Measurements from ENCODE around the gene KRI1.
"Not testable (repeated sequence)": the region's sequence is repeated elsewhere in the genome, so short reads cannot be mapped to it uniquely, and the experiment has no call there.

KRI1 gene

GRCh38 chr19:10535613-10536012 is 30.2 kb downstream of the KRI1 start:
- no peak overlapping the region for H3K4me3 ChIP-seq (ENCODE audit: low read depth, low read length)
- no peak for TF ChIP-seq CTCF (IDR thresholded peaks at IDR 0.05; ENCODE audit: low read depth, low read length, missing control alignments)
- in situ Hi-C loops (cut with HindIII; ENCODE audit: low sequenced_read_pairs) = no loop called here
- DNase-seq (ENCODE audit: low read depth) = no peak

GRCh38 chr19:10533646-10534386 is 32.0 kb downstream of the KRI1 start:
- in situ Hi-C loops (cut with HindIII; ENCODE audit: low sequenced_read_pairs) = no loop called here
- no peak for DNase-seq (ENCODE audit: low read depth)
- no peak for TF ChIP-seq CTCF (IDR thresholded peaks at IDR 0.05; ENCODE audit: low read depth, low read length, missing control alignments)
- no peak overlapping the region for H3K4me3 ChIP-seq (ENCODE audit: low read depth, low read length)

GRCh38 chr19:10532457-10532856 is 33.4 kb downstream of the KRI1 start:
- in situ Hi-C loops (cut with HindIII; ENCODE audit: low sequenced_read_pairs) = no loop called here
- no peak overlapping the region for H3K4me3 ChIP-seq (ENCODE audit: low read depth, low read length)
- no peak for TF ChIP-seq CTCF (IDR thresholded peaks at IDR 0.05; ENCODE audit: low read depth, low read length, missing control alignments)
- DNase-seq (ENCODE audit: low read depth) = no peak

GRCh38 chr19:10526887-10527286 is 38.9 kb downstream of the KRI1 start:
- DNase-seq (ENCODE audit: low read depth); in situ Hi-C loops (cut with HindIII; ENCODE audit: low sequenced_read_pairs); H3K4me3 ChIP-seq (ENCODE audit: low read depth, low read length): not testable (repeated sequence)

- in situ Hi-C loops (cut with HindIII; ENCODE audit: low sequenced_read_pairs) = no loop called here
- no peak for TF ChIP-seq CTCF (IDR thresholded peaks at IDR 0.05; ENCODE audit: low read depth, low read length, missing control alignments)
- H3K4me3 ChIP-seq (ENCODE audit: low read depth, low read length) = no peak overlapping the region
- DNase-seq (ENCODE audit: low read depth) = no peak
Measured at GRCh38 chr19:10525636-10526035, 40.2 kb downstream of the KRI1 start.

- in situ Hi-C loops (cut with HindIII; ENCODE audit: low sequenced_read_pairs) = no loop called here
- no peak for DNase-seq (ENCODE audit: low read depth)
- no peak for TF ChIP-seq CTCF (IDR thresholded peaks at IDR 0.05; ENCODE audit: low read depth, low read length, missing control alignments)
- H3K4me3 ChIP-seq (ENCODE audit: low read depth, low read length) = no peak overlapping the region
Measured at GRCh38 chr19:10523135-10523636, 42.6 kb downstream of the KRI1 start.

- H3K4me3 ChIP-seq (ENCODE audit: low read depth, low read length) = no peak overlapping the region
- TF ChIP-seq CTCF (IDR thresholded peaks at IDR 0.05; ENCODE audit: low read depth, low read length, missing control alignments) = no peak
- no peak for DNase-seq (ENCODE audit: low read depth)
- in situ Hi-C loops (cut with HindIII; ENCODE audit: low sequenced_read_pairs) = no loop called here
Measured at GRCh38 chr19:10521461-10522171, 44.2 kb downstream of the KRI1 start.

Data from astrocyte of the cerebellum (primary cell).